Panc1 (cell line): ENCODE measurements around the gene GDF7.

ENCODE experiments used
- SIN3A ChIP-seq: IDR thresholded peaks from 2 replicates; pipeline ENCODE4 v1.6.1; 2012; ENCODE audit warnings: low read depth, mild to moderate bottlenecking, low read length, moderate library complexity, borderline replicate concordance; ENCODE audit not compliant: insufficient read depth
- TCF7L2 ChIP-seq: IDR thresholded peaks from 2 replicates; pipeline ENCODE4 v1.6.1; 2011; ENCODE audit warnings: mild to moderate bottlenecking, low read depth, low read length, inconsistent platforms
- TF ChIP-seq, protein P1 (sequence below): fragments of 450-650 bp; IDR thresholded peaks from 2 replicates; pipeline ENCODE4 v1.5.1; 2017; ENCODE audit warnings: mild to moderate bottlenecking
- TF ChIP-seq, protein P2 (sequence below), 2 experiments: IDR thresholded peaks; 2 replicates each; pipeline ENCODE4 v1.6.1; 2011 to 2012; ENCODE audit warnings: low read depth in 2 of 2, control low read depth in 1 of 2, low read length in 1 of 2, mild to moderate bottlenecking in 1 of 2, moderate library complexity in 1 of 2; ENCODE audit not compliant: insufficient read depth in 1 of 2

DNA sequence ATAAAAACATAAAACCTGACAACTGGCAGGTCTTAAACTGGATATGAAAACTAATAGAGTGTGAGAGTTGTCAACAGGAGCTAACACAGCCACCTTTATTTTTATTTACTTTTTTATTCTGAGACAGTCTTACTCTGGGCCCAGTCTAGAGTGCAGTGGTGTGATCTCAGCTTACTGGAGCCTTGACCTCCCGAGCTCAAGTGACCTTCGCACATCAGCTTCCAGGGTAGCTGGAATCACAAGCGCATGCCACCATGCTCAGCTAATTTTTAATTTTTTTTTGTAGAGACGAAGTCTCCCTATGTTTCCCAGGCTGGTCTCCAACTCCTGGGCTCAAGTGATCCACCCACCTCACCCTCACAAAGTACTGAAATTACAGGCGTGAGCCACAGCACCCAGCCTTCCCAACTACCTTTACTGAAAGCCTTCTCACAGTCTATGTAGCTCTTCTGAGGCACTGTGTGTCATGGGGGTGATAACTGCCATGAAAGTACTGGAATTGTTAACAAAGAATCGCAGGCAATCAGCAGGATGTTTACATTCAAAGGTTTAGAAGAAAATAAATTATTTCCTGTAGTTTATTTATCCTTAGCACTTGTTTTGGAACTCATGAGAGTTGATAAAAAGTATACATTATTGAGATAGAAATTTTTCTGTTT lies 24.3 kb downstream of the GDF7 start:
- TF ChIP-seq, protein P1, sequence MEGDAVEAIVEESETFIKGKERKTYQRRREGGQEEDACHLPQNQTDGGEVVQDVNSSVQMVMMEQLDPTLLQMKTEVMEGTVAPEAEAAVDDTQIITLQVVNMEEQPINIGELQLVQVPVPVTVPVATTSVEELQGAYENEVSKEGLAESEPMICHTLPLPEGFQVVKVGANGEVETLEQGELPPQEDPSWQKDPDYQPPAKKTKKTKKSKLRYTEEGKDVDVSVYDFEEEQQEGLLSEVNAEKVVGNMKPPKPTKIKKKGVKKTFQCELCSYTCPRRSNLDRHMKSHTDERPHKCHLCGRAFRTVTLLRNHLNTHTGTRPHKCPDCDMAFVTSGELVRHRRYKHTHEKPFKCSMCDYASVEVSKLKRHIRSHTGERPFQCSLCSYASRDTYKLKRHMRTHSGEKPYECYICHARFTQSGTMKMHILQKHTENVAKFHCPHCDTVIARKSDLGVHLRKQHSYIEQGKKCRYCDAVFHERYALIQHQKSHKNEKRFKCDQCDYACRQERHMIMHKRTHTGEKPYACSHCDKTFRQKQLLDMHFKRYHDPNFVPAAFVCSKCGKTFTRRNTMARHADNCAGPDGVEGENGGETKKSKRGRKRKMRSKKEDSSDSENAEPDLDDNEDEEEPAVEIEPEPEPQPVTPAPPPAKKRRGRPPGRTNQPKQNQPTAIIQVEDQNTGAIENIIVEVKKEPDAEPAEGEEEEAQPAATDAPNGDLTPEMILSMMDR = no peak
- TF ChIP-seq TCF7L2 (no peak), SIN3A (no peak)
- TF ChIP-seq, protein P2, sequence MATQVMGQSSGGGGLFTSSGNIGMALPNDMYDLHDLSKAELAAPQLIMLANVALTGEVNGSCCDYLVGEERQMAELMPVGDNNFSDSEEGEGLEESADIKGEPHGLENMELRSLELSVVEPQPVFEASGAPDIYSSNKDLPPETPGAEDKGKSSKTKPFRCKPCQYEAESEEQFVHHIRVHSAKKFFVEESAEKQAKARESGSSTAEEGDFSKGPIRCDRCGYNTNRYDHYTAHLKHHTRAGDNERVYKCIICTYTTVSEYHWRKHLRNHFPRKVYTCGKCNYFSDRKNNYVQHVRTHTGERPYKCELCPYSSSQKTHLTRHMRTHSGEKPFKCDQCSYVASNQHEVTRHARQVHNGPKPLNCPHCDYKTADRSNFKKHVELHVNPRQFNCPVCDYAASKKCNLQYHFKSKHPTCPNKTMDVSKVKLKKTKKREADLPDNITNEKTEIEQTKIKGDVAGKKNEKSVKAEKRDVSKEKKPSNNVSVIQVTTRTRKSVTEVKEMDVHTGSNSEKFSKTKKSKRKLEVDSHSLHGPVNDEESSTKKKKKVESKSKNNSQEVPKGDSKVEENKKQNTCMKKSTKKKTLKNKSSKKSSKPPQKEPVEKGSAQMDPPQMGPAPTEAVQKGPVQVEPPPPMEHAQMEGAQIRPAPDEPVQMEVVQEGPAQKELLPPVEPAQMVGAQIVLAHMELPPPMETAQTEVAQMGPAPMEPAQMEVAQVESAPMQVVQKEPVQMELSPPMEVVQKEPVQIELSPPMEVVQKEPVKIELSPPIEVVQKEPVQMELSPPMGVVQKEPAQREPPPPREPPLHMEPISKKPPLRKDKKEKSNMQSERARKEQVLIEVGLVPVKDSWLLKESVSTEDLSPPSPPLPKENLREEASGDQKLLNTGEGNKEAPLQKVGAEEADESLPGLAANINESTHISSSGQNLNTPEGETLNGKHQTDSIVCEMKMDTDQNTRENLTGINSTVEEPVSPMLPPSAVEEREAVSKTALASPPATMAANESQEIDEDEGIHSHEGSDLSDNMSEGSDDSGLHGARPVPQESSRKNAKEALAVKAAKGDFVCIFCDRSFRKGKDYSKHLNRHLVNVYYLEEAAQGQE (IDR thresholded peaks at IDR 0.05; ENCODE audit: insufficient read depth in 1 of 2, low read depth in 2 of 2, low read length in 1 of 2) = no peak
